Glomerular visceral epithelial cell (primary cell): ENCODE results near the gene CD160.
"Not testable (repeated sequence)": the region's sequence is repeated elsewhere in the genome, so short reads cannot be mapped to it uniquely, and the experiment has no call there.

Experiments
- DNase-seq: peaks from one replicate; pipeline ENCODE4 v3.0.0-alpha.2; 2016; ENCODE audit errors: extremely low spot score

Gene CD160

GRCh38 chr1:145719230-145720079 is at the start of gene CD160:
Gene CD160, plus strand, starts transcription at chr1:145719499. Its CDS starts 8,829 bp downstream, at chr1:145728328.
- DNase-seq = no peak

- DNase-seq = not testable (repeated sequence)
Observed at GRCh38 chr1:145670995-145671745, 48.1 kb upstream of the CD160 start.

- DNase-seq = not testable (repeated sequence)
Observed at GRCh38 chr1:145673217-145673616, 46.1 kb upstream of the CD160 start.

GRCh38 chr1:145684858-145685257 is 34.4 kb upstream of the CD160 start:
- DNase-seq = not testable (repeated sequence)

- not testable (repeated sequence) for DNase-seq
Observed at GRCh38 chr1:145686078-145686477, 33.2 kb upstream of the CD160 start.

GRCh38 chr1:145688328-145688727 is 31.0 kb upstream of the CD160 start:
- DNase-seq = no peak

GRCh38 chr1:145688924-145689323 is 30.4 kb upstream of the CD160 start:
- no peak for DNase-seq

GRCh38 chr1:145689922-145690321 is 29.4 kb upstream of the CD160 start:
- DNase-seq = no peak

- DNase-seq = peak; percentile 66
Observed at GRCh38 chr1:145690587-145691558, 28.4 kb upstream of the CD160 start.

GRCh38 chr1:145692785-145693443 is 26.4 kb upstream of the CD160 start:
- DNase-seq = peak; percentile 77

- DNase-seq = no peak
Observed at GRCh38 chr1:145695821-145696629, 23.3 kb upstream of the CD160 start.

- peak; percentile 46 for DNase-seq
Observed at GRCh38 chr1:145696630-145696960, 22.7 kb upstream of the CD160 start.

- DNase-seq = no peak
Observed at GRCh38 chr1:145701306-145701862, 17.9 kb upstream of the CD160 start.

- no peak for DNase-seq
Observed at GRCh38 chr1:145702052-145702451, 17.2 kb upstream of the CD160 start.

- DNase-seq = no peak
Observed at GRCh38 chr1:145702826-145703225, 16.5 kb upstream of the CD160 start.

- no peak for DNase-seq
Observed at GRCh38 chr1:145705622-145706021, 13.7 kb upstream of the CD160 start.

GRCh38 chr1:145706086-145706664 is 13.1 kb upstream of the CD160 start:
- peak; percentile 58 for DNase-seq

GRCh38 chr1:145707183-145707867 is 12.0 kb upstream of the CD160 start, which contains the start of gene PDZK1:
Gene PDZK1, minus strand, starts transcription at chr1:145707368. Its CDS starts 19,347 bp downstream, at chr1:145688021.
- DNase-seq = peak; percentile 52

- peak; percentile 81 for DNase-seq
Observed at GRCh38 chr1:145708063-145708462, 11.2 kb upstream of the CD160 start.
